ENCODE measurements around the gene YTHDF2. TPM values are rescaled to one million over a fixed set of nuclear protein-coding genes. Genes with fewer than 3 reads are reported as not detected.

The YTHDF2 gene
- total RNA-seq, 4 donors from 2014 or later: 24.4 to 83.7 (median 58.6) TPM

GRCh38 chr1:28803051-28803450, 66.3 kb downstream of the YTHDF2 start:
- H3K9me3 ChIP-seq: no peaks in the 10 kb centered on the region
- H3K27ac ChIP-seq: no peak overlapping the region
- no peak overlapping the region for H3K4me3 ChIP-seq
- H3K4me1 ChIP-seq: no peaks in the 10 kb centered on the region
- DNase-seq: no peak
- no peaks in the 10 kb centered on the region for H3K27me3 ChIP-seq
- intact Hi-C loops (cut with DNase I; ENCODE audit: low total_unique reads): no loop called here
- H3K36me3 ChIP-seq: no peaks in the 10 kb centered on the region
- no peak for TF ChIP-seq CTCF (IDR thresholded peaks at IDR 0.05)
- no peak for TF ChIP-seq POLR2A (IDR thresholded peaks at IDR 0.05)

- no peak for TF ChIP-seq POLR2A (IDR thresholded peaks at IDR 0.05)
- TF ChIP-seq CTCF (IDR thresholded peaks at IDR 0.05): no peak
- intact Hi-C loops (cut with DNase I; ENCODE audit: low total_unique reads): no loop called here
- Histone ChIP-seq H3K4me1 (no peaks in the 10 kb centered on the region), H3K36me3 (no peaks in the 10 kb centered on the region), H3K27ac (no peak overlapping the region), H3K9me3 (no peaks in the 10 kb centered on the region), H3K27me3 (no peaks in the 10 kb centered on the region), H3K4me3 (no peak overlapping the region)
- no peak for DNase-seq
Measured at GRCh38 chr1:28803662-28804061, 66.9 kb downstream of the YTHDF2 start.

GRCh38 chr1:28804071-28804470, 67.3 kb downstream of the YTHDF2 start:
- intact Hi-C loops (cut with DNase I; ENCODE audit: low total_unique reads): no loop called here

GRCh38 chr1:28807046-28807445, 70.3 kb downstream of the YTHDF2 start:
- Histone ChIP-seq H3K9me3 (no peaks in the 10 kb centered on the region), H3K4me1 (no peaks in the 10 kb centered on the region), H3K27ac (no peak overlapping the region), H3K4me3 (no peak overlapping the region), H3K36me3 (no peaks in the 10 kb centered on the region), H3K27me3 (no peaks in the 10 kb centered on the region)
- intact Hi-C loops (cut with DNase I; ENCODE audit: low total_unique reads): no loop called here
- DNase-seq: no peak
- TF ChIP-seq CTCF (IDR thresholded peaks at IDR 0.05): no peak
- no peak for TF ChIP-seq POLR2A (IDR thresholded peaks at IDR 0.05)

More at GRCh38 chr1:28804071-28804470, 67.3 kb downstream of the YTHDF2 start:
- TF ChIP-seq POLR2A (IDR thresholded peaks at IDR 0.05): no peak
- TF ChIP-seq CTCF (IDR thresholded peaks at IDR 0.05): no peak
- no peaks in the 10 kb centered on the region for H3K4me1 ChIP-seq
- H3K27ac ChIP-seq: no peak overlapping the region
- H3K9me3 ChIP-seq: no peaks in the 10 kb centered on the region
- no peaks in the 10 kb centered on the region for H3K27me3 ChIP-seq
- no peaks in the 10 kb centered on the region for H3K36me3 ChIP-seq
- no peak for DNase-seq
- H3K4me3 ChIP-seq: no peak overlapping the region

GRCh38 chr1:28807986-28808385, 71.2 kb downstream of the YTHDF2 start:
- peaks cover 0 to 4% of the 10 kb centered on the region in 2 donors for H3K27me3 ChIP-seq
- H3K4me3 ChIP-seq: no peak overlapping the region
- no peak for DNase-seq
- peaks cover 0 to 4% of the 10 kb centered on the region in 2 donors for H3K4me1 ChIP-seq
- H3K9me3 ChIP-seq: no peaks in the 10 kb centered on the region
- TF ChIP-seq CTCF (IDR thresholded peaks at IDR 0.05) (no peak), POLR2A (IDR thresholded peaks at IDR 0.05) (no peak)
- intact Hi-C loops (cut with DNase I; ENCODE audit: low total_unique reads): no loop called here
- no peaks in the 10 kb centered on the region for H3K36me3 ChIP-seq
- H3K27ac ChIP-seq: no peak overlapping the region
